Fibroblast of lung (primary cell): ENCODE measurements around the gene P2RX1.

Source experiments
- EZH2 ChIP-seq: IDR thresholded peaks from 2 replicates; pipeline ENCODE4 v1.5.1; 2012; ENCODE audit warnings: low read length, control low read depth, mild to moderate bottlenecking; ENCODE audit errors: missing control alignments
- TF ChIP-seq, protein P1 (sequence below), 2 donors: IDR thresholded peaks in 1 of 2; conservative IDR thresholded peaks in 1 of 2; 1 replicate in 1 of 2; 2 replicates in 1 of 2; pipeline ENCODE4 v1.5.1; 2011 to 2012; ENCODE audit warnings: low read length in 2 of 2, control low read depth in 1 of 2, inconsistent platforms in 1 of 2, low read depth in 1 of 2, mild to moderate bottlenecking in 1 of 2

DNA sequence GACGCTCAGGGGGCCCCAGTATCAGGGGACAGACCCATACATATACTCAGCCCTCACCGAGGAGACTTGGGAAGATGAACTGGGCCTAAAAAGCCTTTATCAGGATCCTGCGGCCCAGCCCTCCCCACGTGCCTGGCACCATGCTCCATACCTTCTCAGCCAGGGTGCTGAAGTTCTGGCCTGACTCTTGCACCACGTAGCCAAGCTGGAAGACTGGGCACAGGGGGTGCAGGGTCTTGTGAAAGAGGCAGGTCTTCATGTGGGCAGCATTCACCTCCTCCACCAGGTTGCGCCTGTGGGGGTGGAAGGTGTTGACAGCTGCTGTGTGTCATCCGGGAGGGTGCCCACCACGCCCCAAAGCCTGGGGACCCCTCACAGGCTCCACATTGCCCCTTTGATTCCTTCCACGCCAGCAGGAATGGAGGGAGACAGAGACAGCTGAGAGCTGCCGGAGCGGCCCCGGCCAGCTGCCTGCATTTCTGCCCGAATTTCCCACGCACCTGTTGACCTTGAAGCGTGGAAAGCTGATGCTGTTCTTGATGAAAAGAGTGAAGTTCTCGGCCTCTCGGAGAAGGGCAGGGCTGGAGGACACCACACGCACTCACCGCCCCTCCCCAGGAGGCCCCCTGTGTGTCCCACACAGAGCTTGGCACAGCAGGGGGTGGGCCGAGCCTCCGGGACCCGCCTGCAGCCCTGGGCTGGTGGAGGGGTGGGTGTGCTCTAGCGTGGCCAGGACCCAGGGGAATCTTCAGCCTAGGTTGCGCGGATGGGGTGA is 13.0 kb downstream of the P2RX1 start:
- TF ChIP-seq, protein P1, sequence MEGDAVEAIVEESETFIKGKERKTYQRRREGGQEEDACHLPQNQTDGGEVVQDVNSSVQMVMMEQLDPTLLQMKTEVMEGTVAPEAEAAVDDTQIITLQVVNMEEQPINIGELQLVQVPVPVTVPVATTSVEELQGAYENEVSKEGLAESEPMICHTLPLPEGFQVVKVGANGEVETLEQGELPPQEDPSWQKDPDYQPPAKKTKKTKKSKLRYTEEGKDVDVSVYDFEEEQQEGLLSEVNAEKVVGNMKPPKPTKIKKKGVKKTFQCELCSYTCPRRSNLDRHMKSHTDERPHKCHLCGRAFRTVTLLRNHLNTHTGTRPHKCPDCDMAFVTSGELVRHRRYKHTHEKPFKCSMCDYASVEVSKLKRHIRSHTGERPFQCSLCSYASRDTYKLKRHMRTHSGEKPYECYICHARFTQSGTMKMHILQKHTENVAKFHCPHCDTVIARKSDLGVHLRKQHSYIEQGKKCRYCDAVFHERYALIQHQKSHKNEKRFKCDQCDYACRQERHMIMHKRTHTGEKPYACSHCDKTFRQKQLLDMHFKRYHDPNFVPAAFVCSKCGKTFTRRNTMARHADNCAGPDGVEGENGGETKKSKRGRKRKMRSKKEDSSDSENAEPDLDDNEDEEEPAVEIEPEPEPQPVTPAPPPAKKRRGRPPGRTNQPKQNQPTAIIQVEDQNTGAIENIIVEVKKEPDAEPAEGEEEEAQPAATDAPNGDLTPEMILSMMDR (conservative IDR thresholded peaks at IDR 0.05 in 1 of 2, IDR thresholded peaks at IDR 0.05 in 1 of 2; ENCODE audit: low read depth in 1 of 2, low read length in 2 of 2), result no peak
- TF ChIP-seq EZH2, result no peak
